NCI-H526 (cell line): Measurements from ENCODE around the gene PHTF1.
"Not testable (repeated sequence)": the region's sequence is repeated elsewhere in the genome, so short reads cannot be mapped to it uniquely, and the experiment has no call there.

Experiments
- DNase-seq, 2 experiments: peaks; one replicate each; lab custom pipeline; 2025; lab: John Stamatoyannopoulos, UW

PHTF1 gene

GRCh38 chr1:113718621-113719020 lies 40.7 kb downstream of the PHTF1 start:
- not testable (repeated sequence) for DNase-seq

DNA sequence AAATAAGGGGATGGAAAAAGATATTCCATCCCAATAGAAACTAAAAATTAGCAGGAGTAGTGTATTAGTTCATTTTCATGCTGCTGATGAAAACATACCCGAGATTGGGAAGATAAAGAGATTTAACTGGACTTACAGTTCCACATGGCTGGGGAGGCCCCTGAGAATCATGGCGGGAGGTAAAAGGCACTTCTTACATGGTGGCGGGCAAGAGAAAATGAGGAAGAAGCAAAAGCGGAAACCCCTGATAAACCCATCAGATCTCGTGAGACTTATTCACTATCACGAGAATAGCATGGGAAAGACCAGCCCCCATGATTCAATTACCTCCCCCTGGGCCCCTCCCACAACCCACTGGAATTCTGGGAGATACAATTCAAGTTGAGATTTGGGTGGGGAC lies 41.8 kb downstream of the PHTF1 start:
- not testable (repeated sequence) for DNase-seq

GRCh38 chr1:113714606-113715269 lies 44.5 kb downstream of the PHTF1 start:
- DNase-seq, result peak in 1 of 2 experiments; percentile 33

DNA sequence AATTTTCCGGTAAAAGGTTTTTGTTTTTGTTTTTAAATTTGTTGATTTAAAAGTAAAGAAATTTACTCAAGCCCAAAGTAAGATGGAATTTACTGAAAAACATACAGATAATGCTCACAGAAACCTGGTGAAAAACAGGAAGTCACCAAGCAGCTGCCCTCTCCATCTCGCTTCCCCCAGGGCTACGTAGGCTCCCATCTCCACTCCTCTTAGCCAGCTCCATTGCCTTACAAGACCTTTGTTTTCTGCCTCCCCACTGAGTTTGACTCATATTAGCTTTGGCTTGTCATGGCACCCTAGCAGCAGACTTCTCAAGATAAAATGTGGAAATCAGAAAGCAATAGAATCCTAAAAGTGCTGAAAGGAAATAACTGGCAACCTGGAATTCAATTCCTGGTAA lies 57.9 kb downstream of the PHTF1 start:
- no peak for DNase-seq

DNA sequence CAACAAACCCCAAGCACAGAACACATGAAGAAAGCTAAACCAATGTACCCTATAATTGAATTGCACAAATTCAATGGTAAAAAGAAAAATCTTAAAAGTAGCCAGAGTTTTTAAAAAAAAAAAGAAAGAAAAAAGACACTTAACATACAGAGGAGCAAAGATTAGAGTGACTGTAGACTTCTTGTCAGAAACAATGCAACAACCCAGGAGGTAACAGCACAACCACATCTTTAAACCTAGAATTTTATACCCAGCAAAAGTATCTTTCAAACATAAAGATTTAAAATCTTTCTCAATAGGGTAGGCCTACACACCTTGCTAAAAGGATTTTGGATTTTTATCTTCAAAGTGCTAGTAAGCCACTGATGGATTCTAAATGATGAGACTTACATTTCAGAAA lies 64.4 kb downstream of the PHTF1 start:
- no peak for DNase-seq

- DNase-seq, result no peak
Measured at GRCh38 chr1:113692824-113693431, 66.4 kb downstream of the PHTF1 start.

DNA sequence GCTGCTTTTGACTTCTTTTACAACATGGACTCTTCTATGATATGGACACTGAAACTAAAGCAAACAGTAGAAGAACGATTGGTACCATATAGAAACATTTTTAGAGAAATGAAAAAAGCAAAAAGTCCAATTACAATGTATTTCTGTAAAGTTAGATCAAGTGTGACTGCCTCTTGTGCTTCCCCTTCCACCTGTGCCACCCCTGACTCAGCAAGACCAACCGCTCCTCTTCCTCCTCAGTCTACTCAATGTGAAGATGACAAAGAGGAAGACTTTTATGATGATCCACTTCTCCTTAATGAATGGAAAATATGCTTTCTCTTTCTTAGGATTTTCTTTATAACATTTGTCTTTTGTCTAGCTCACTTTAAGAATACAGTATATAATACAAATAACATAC lies 66.9 kb downstream of the PHTF1 start:
- no peak for DNase-seq

DNA sequence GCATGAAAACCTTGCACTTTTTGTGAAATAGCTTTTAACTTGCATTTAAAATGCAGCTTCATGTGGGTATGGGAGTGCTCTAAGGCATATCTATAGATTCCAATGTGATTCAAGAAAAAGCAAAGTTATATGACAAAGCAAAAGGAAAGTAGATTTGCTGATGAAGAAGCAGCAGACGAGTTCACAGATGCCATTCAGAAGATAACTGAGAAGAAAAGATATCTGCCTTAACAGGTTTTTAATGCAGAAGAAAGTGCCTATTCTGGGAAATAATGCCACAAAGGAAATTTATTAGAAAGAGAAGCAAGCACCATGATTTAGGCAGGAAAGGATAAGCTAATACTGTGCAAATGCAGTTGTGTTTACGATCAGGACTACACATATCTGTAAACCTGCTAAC lies 68.1 kb downstream of the PHTF1 start:
- DNase-seq, result no peak

DNA sequence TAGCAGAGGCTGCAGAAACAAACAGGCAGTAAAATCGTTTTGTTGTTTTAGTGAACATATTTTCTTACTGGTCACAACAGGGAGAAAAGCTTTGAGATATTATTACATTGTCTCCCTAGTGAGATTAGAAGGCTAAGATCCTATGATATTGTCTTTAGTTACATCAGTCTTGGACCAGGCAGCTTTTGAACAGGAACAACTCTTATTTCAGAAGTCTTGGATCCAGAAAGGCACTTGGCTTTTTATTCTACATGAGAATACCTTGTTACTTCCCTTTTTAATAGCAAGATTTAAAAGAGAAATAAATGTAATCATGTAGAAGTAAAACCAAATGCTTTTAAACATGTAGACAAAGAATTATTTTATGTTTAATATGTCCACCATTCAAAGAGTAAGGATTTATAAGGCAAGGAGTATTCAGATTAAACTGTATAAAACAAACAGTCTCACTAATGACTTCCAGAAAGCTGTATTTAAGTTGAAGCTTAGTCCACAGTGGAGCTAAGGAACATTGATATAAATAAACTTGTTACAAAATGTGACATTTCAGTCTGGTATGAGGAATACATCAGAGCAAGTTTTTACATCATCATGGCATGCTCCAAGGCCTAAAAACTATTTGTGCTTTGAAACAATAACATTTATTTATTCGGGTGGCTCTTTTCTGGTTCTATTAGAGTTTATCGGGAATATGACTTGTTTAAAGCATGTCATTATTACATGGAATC lies 72.2 kb downstream of the PHTF1 start:
- no peak for DNase-seq

- DNase-seq, result no peak
Measured at GRCh38 chr1:113684153-113684541, 75.1 kb downstream of the PHTF1 start.

DNA sequence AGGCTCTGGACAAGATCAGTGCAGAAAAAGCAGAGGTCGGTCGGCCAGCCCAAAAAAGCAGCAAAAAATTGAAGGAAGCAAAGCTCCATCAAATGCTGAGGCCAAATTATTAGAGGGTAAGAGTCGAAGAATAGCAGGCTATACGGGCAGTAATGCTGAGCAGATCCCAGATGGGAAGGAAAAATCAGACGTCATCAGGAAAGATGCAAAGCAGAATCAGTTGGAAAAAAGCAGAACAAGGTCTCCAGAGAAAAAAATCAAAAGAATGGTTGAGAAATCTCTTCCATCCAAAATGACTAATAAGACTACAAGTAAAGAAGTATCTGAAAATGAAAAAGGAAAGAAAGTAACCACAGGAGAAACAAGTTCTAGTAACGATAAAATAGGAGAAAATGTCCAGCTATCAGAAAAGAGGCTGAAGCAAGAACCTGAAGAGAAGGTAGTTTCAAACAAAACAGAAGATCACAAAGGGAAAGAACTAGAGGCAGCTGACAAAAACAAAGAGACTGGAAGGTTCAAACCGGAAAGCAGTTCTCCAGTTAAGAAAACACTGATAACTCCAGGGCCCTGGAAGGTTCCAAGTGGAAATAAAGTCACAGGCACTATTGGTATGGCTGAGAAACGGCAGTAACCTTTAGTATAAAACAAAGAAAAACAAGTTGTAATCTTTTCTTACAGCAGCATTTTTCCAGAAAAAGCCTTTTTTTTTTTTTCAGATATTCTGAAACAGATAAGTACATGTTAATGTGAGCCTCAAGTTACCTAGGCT lies 75.7 kb downstream of the PHTF1 start:
- no peak for DNase-seq

DNA sequence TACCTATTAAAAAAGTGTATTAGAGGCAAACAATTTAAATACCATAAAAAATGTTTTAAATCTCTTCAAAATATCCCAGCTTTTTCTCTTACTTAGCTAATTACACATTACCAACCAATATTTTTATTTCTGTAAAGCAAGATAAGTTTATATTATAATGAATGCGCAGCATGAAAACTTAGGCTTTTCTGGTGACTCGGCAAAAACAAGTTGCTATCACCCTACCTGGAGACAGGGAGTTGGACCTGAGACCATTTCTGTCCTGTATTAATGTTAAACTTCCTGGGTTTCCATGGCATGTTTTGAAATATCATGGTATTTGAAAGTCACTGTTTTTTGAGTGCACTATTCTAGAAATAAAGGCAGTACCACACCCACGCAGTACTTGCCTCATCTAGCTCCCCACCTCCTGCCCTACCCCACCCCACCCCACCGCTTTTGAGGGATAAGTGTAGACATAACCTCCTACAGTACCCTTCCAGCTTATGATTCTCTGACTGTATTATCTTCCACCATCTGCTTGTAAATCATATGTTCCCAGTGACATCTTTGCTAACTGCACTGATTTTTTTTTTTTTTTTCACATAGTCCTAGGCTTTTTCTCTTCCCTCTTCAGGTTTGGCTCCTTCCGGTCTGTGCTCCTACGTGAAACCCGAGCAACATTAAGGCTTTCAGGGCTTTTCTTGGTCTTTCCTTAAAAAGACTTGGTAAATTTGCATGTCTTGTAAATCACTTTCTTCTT lies 77.5 kb downstream of the PHTF1 start:
- no peak for DNase-seq

DNA sequence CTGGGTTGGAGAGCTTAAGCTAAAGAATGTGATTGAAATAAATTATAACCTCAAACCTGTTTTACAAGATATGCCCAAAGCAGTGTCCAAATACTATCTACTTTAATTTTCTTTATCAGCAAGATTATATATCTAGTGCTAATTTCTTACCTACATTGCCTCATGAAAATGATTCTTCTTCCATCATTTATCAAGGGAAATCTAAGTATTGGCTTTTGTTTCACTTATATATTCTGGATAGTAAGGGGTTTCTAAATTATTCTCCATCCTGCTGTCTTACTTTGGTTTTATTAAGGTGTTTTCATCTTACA lies 81.2 kb downstream of the PHTF1 start:
- no peak for DNase-seq

- peak; percentile 33 to 80 for DNase-seq
Measured at GRCh38 chr1:113677250-113678158, 81.8 kb downstream of the PHTF1 start.

- DNase-seq, result no peak
Measured at GRCh38 chr1:113676524-113676923, 82.8 kb downstream of the PHTF1 start.

- no peak for DNase-seq
Measured at GRCh38 chr1:113675302-113675701, 84.0 kb downstream of the PHTF1 start.

GRCh38 chr1:113674591-113674990 lies 84.7 kb downstream of the PHTF1 start:
- DNase-seq, result no peak

DNA sequence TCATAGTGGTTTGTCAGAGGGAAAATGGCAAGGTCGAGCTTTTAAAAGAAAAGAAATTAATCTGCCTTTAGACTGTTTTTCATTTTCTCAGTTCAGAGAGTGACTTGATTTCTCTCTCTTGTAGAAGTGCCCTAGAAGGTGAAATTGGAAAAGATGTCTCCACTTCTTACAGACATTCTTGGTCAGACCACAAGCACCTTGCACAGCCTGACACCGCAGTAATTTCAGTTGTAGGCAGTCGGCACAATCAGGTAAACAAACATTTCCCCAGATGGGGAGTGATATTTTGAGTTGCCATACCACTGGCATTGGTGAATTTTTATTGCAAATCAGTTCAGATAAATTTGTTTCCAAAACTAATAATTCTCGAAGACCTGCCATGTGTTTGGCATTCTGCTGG lies 86.8 kb downstream of the PHTF1 start:
- no peak for DNase-seq

- no peak for DNase-seq
Measured at GRCh38 chr1:113670650-113671049, 88.6 kb downstream of the PHTF1 start.

- peak in 1 of 2 experiments; percentile 20 for DNase-seq
Measured at GRCh38 chr1:113669988-113670387, 89.3 kb downstream of the PHTF1 start.

GRCh38 chr1:113666126-113666525 lies 93.2 kb downstream of the PHTF1 start:
- no peak for DNase-seq
